Neural progenitor cell (in vitro differentiated cells): Measurements from ENCODE around the gene TSC22D3. TPM values are rescaled to one million over a fixed set of nuclear protein-coding genes. Genes with fewer than 3 reads are reported as not detected.

Experiments
- DNase-seq: peaks from one replicate; pipeline ENCODE4 v3.0.0-alpha.2; 2016; ENCODE audit warnings: low spot score
- H2AFZ ChIP-seq: fragments of 200-600 bp; sonication (generic); replicated peaks from 2 replicates; pipeline ENCODE4 v1.6.1; 2016; ENCODE audit warnings: antibody characterized with exemption
- H3F3A ChIP-seq: fragments of 200-600 bp; sonication (generic); 2 replicates; pipeline ENCODE4 v1.6.1; 2016; ENCODE audit warnings: antibody characterized with exemption, low read depth
- H3K27ac ChIP-seq: fragments of 200-600 bp; sonication (generic); 2 replicates; pipeline ENCODE4 v1.5.1; 2016; ENCODE audit warnings: mild to moderate bottlenecking
- H3K27me3 ChIP-seq: fragments of 200-600 bp; sonication (generic); 2 replicates; pipeline ENCODE4 v1.6.1; 2016; ENCODE audit warnings: mild to moderate bottlenecking, moderate library complexity
- H3K36me3 ChIP-seq: fragments of 200-600 bp; sonication (generic); 2 replicates; pipeline ENCODE4 v1.5.1; 2016
- H3K4me1 ChIP-seq: fragments of 200-600 bp; sonication (generic); 2 replicates; pipeline ENCODE4 v1.6.1; 2016; ENCODE audit warnings: mixed run types
- H3K4me2 ChIP-seq: fragments of 200-600 bp; sonication (generic); 2 replicates; pipeline ENCODE4 v1.6.1; 2016
- H3K4me3 ChIP-seq: fragments of 200-600 bp; sonication (generic); 2 replicates; pipeline ENCODE4 v1.5.1; 2016
- H3K79me2 ChIP-seq: fragments of 200-600 bp; sonication (generic); 2 replicates; pipeline ENCODE4 v1.6.1; 2016; ENCODE audit warnings: low read depth
- H3K9ac ChIP-seq: fragments of 200-600 bp; sonication (generic); 2 replicates; pipeline ENCODE4 v1.6.1; 2016
- H3K9me3 ChIP-seq: fragments of 200-600 bp; sonication (generic); 2 replicates; pipeline ENCODE4 v1.5.1; 2016; ENCODE audit warnings: low read depth
- H4K20me1 ChIP-seq: fragments of 200-600 bp; sonication (generic); 2 replicates; pipeline ENCODE4 v1.6.1; 2016; ENCODE audit warnings: low read depth
- H3K27ac Mint-ChIP-seq: 3 replicates; pipeline ENCODE4 v1.8.0; 2021; ENCODE audit warnings: mixed read lengths
- H3K27me3 Mint-ChIP-seq: 2 replicates; pipeline ENCODE4 v1.8.0; 2022; ENCODE audit warnings: low read depth, mild to moderate bottlenecking, inconsistent platforms, moderate library complexity, mixed read lengths; ENCODE audit not compliant: insufficient read depth
- H3K36me3 Mint-ChIP-seq: 3 replicates; pipeline ENCODE4 v1.8.0; 2021; ENCODE audit warnings: mixed read lengths
- H3K4me1 Mint-ChIP-seq: 3 replicates; pipeline ENCODE4 v1.8.0; 2021; ENCODE audit warnings: mixed read lengths
- H3K4me3 Mint-ChIP-seq: 3 replicates; pipeline ENCODE4 v1.8.0; 2021; ENCODE audit warnings: mild to moderate bottlenecking, moderate library complexity, mixed read lengths
- H3K9me3 Mint-ChIP-seq: 3 replicates; pipeline ENCODE4 v1.8.0; 2020; ENCODE audit warnings: mixed read lengths
- CTCF ChIP-seq: fragments of 200-600 bp; sonication (generic); IDR thresholded peaks from 2 replicates; pipeline ENCODE4 v1.5.1; 2017; ENCODE audit warnings: antibody characterized with exemption, mild to moderate bottlenecking
- EZH2 ChIP-seq: fragments of 200-600 bp; sonication (generic); IDR thresholded peaks from 2 replicates; pipeline ENCODE4 v1.6.1; 2017; ENCODE audit warnings: antibody characterized with exemption, mild to moderate bottlenecking, moderate library complexity
- EZH2phosphoT487 ChIP-seq: fragments of 200-600 bp; sonication (generic); IDR thresholded peaks from 2 replicates; pipeline ENCODE4 v1.6.1; 2017; ENCODE audit warnings: antibody characterized with exemption
- total RNA-seq: library from RNA; depleted of rRNA; stranded (reverse); fragments of >200 nt; gene quantifications from 2 replicates; pipeline ENCODE4 v1.2.3, GENCODE V29; 2015; ENCODE audit warnings: low replicate concordance

Gene TSC22D3
- total RNA-seq, 1 donor from 2014 or later = 44.9 TPM

GRCh38 chrX:107752714-107753113 is 22.9 kb downstream of the TSC22D3 start:
- no peaks in the 10 kb centered on the region for H3K27me3 ChIP-seq
- Mint-ChIP-seq H3K27me3 (peaks cover 11% of the 10 kb centered on the region), H3K4me1 (peaks cover 31% of the 10 kb centered on the region), H3K9me3 (peaks cover 2% of the 10 kb centered on the region), H3K27ac (no peak overlapping the region), H3K4me3 (no peak overlapping the region), H3K36me3 (no peaks in the 10 kb centered on the region)
- H3K4me3 ChIP-seq = no peak overlapping the region
- no peaks in the 10 kb centered on the region for H3K36me3 ChIP-seq
- no peaks in the 10 kb centered on the region for H3K9me3 ChIP-seq
- TF ChIP-seq EZH2phosphoT487 (no peak), EZH2 (no peak), CTCF (no peak)
- no peak overlapping the region for H3K27ac ChIP-seq
- DNase-seq = no peak
- no peak overlapping the region for H3K4me2 ChIP-seq
- H2AFZ ChIP-seq = no peak overlapping the region
- no peaks in the 10 kb centered on the region for H4K20me1 ChIP-seq
- no peaks in the 10 kb centered on the region for H3F3A ChIP-seq
- peaks cover 23% of the 10 kb centered on the region for H3K4me1 ChIP-seq
- H3K79me2 ChIP-seq = no peaks in the 10 kb centered on the region
- H3K9ac ChIP-seq = no peak overlapping the region

GRCh38 chrX:107752043-107752442 is 23.5 kb downstream of the TSC22D3 start:
- no peak for DNase-seq
- Histone ChIP-seq H3K27me3 (no peaks in the 10 kb centered on the region), H3K79me2 (no peaks in the 10 kb centered on the region), H3K4me1 (peaks cover 26% of the 10 kb centered on the region), H3K27ac (no peak overlapping the region), H3K9me3 (no peaks in the 10 kb centered on the region), H3K9ac (no peak overlapping the region), H3K4me2 (no peak overlapping the region), H3F3A (no peaks in the 10 kb centered on the region), H3K4me3 (no peak overlapping the region), H4K20me1 (no peaks in the 10 kb centered on the region), H3K36me3 (no peaks in the 10 kb centered on the region), H2AFZ (no peak overlapping the region)
- H3K36me3 Mint-ChIP-seq = no peaks in the 10 kb centered on the region
- H3K9me3 Mint-ChIP-seq = peaks cover 2% of the 10 kb centered on the region
- no peak overlapping the region for H3K27ac Mint-ChIP-seq
- no peak overlapping the region for H3K4me3 Mint-ChIP-seq
- H3K27me3 Mint-ChIP-seq = peaks cover 9% of the 10 kb centered on the region
- peaks cover 33% of the 10 kb centered on the region for H3K4me1 Mint-ChIP-seq
- TF ChIP-seq EZH2phosphoT487 (no peak), EZH2 (no peak), CTCF (no peak)

GRCh38 chrX:107750861-107751445 is 24.6 kb downstream of the TSC22D3 start:
- Histone ChIP-seq H3K9ac (no peak overlapping the region), H3K4me3 (no peak overlapping the region), H4K20me1 (no peaks in the 10 kb centered on the region), H2AFZ (peak overlapping the region; percentile 34), H3K36me3 (no peaks in the 10 kb centered on the region), H3F3A (no peaks in the 10 kb centered on the region), H3K79me2 (no peaks in the 10 kb centered on the region), H3K9me3 (no peaks in the 10 kb centered on the region), H3K27me3 (no peaks in the 10 kb centered on the region), H3K27ac (no peak overlapping the region), H3K4me1 (peaks cover 22% of the 10 kb centered on the region), H3K4me2 (no peak overlapping the region)
- Mint-ChIP-seq H3K4me3 (no peak overlapping the region), H3K27ac (no peak overlapping the region), H3K36me3 (no peaks in the 10 kb centered on the region), H3K9me3 (peaks cover 2% of the 10 kb centered on the region), H3K27me3 (peaks cover 9% of the 10 kb centered on the region), H3K4me1 (peaks cover 36% of the 10 kb centered on the region)
- no peak for DNase-seq
- TF ChIP-seq EZH2 = no peak

GRCh38 chrX:107750263-107750662 is 25.3 kb downstream of the TSC22D3 start:
- Mint-ChIP-seq H3K9me3 (peaks cover 2% of the 10 kb centered on the region), H3K4me3 (no peak overlapping the region), H3K36me3 (no peaks in the 10 kb centered on the region), H3K27me3 (peaks cover 9% of the 10 kb centered on the region), H3K4me1 (peaks cover 36% of the 10 kb centered on the region), H3K27ac (no peak overlapping the region)
- no peak overlapping the region for H3K4me2 ChIP-seq
- no peaks in the 10 kb centered on the region for H3K27me3 ChIP-seq
- H3K36me3 ChIP-seq = no peaks in the 10 kb centered on the region
- H3K79me2 ChIP-seq = no peaks in the 10 kb centered on the region
- H3K4me1 ChIP-seq = peaks cover 22% of the 10 kb centered on the region
- H4K20me1 ChIP-seq = no peaks in the 10 kb centered on the region
- DNase-seq = no peak
- no peak overlapping the region for H2AFZ ChIP-seq
- H3K9me3 ChIP-seq = no peaks in the 10 kb centered on the region
- no peak overlapping the region for H3K9ac ChIP-seq
- no peak for TF ChIP-seq EZH2
- no peak for TF ChIP-seq CTCF
- no peak for TF ChIP-seq EZH2phosphoT487
- no peaks in the 10 kb centered on the region for H3F3A ChIP-seq
- no peak overlapping the region for H3K4me3 ChIP-seq
- H3K27ac ChIP-seq = no peak overlapping the region
